Heart left ventricle (tissue), 16 donors: ENCODE results near the gene NME7. TPM values are rescaled to one million over a fixed set of nuclear protein-coding genes. Genes with fewer than 3 reads are reported as not detected.
A peak's percentile ranks its signal among the peaks of the same experiment; 100 is the strongest.

Source experiments
- ATAC-seq, 4 donors: fragments of 200-7000 bp; cut with Tn5 transposase; one replicate each; pipeline ENCODE4 v1.9.1; 2020 to 2022; ENCODE audit warnings: moderate library complexity in 4 of 4, mild to moderate bottlenecking in 3 of 4, moderate number of reproducible peaks in 1 of 4
- DNase-seq, 5 donors: peaks; one replicate each; pipeline ENCODE4 v3.0.0-alpha.2; 2020
- H3K27ac ChIP-seq, 12 donors: fragments of 200-600 bp; sonication (generic) in 4 of 12; one replicate each; pipeline versions ENCODE4 v1.5.0 to v1.8.0; 2016 to 2022; ENCODE audit warnings: mild to moderate bottlenecking in 2 of 12
- H3K27me3 ChIP-seq, 9 donors: fragments of 200-600 bp; sonication (generic) in 2 of 9; one replicate each; pipeline versions ENCODE4 v1.5.1 to v1.8.0; 2016 to 2022; ENCODE audit warnings: mild to moderate bottlenecking in 3 of 9
- H3K36me3 ChIP-seq, 9 donors: fragments of 200-600 bp; sonication (generic) in 2 of 9; one replicate each; pipeline versions ENCODE4 v1.5.0 to v1.8.0; 2018 to 2022; ENCODE audit warnings: mild to moderate bottlenecking in 2 of 9
- H3K4me1 ChIP-seq, 12 donors: fragments of 200-600 bp; sonication (generic) in 4 of 12; one replicate each; pipeline versions ENCODE4 v1.5.0 to v1.8.0; 2016 to 2022; ENCODE audit warnings: mild to moderate bottlenecking in 3 of 12
- H3K4me3 ChIP-seq, 12 donors: fragments of 200-600 bp; sonication (generic) in 4 of 12; one replicate each; pipeline versions ENCODE4 v1.5.0 to v1.8.0; 2017 to 2022; ENCODE audit warnings: mild to moderate bottlenecking in 9 of 12, moderate library complexity in 4 of 12
- H3K9me3 ChIP-seq, 12 donors: fragments of 200-600 bp; sonication (generic) in 4 of 12; one replicate each; pipeline versions ENCODE4 v1.5.0 to v1.8.0; 2016 to 2022; ENCODE audit warnings: mild to moderate bottlenecking in 1 of 12
- POLR2A ChIP-seq, 2 donors: fragments of 450-650 bp; IDR thresholded peaks; one replicate each; pipeline ENCODE4 v1.6.1; 2017; ENCODE audit warnings: antibody characterized with exemption in 2 of 2, mild to moderate bottlenecking in 2 of 2, moderate library complexity in 2 of 2
- WGBS, 4 donors: extraction: QIAGEN DNeasy Blood & Tissue Kit in 2 of 4; methylation state at CpG; one replicate each; pipeline versions ENCODE4 v1.1.5 to v1.1.7; 2013 to 2018; 5-methylcytosine and 5-hydroxymethylcytosine counted together
- intact Hi-C, 10 donors: fragments of 100-400 bp; cut with DNase I; formaldehyde crosslinking; loops; one replicate each; pipeline versions ENCODE4 v1.11.1 to v1.14.2; 2022
- polyA plus RNA-seq, 2 donors: library from polyadenylated mRNA; stranded (reverse); fragments of 200-250 nt; gene quantifications; one replicate each; pipeline ENCODE4 v1.2.3, GENCODE V29; 2013
- total RNA-seq, 9 donors: library from RNA; depleted of rRNA in 2 of 9; stranded (reverse); fragments of >200 nt in 2 of 9; fragmentation: NEBNext Ultra II Directional in 3 of 9; extraction: Animal tissue kit (Norgen Biotek cat#: 25700) in 3 of 9; gene quantifications; one replicate each; pipeline versions ENCODE4 v1.1.0 to v1.2.4, GENCODE V29; 2016 to 2023
- TF ChIP-seq, protein P1 (sequence below), 12 donors: fragments of 200-600 bp; sonication (generic) in 4 of 12; IDR thresholded peaks; one replicate each; pipeline versions ENCODE4 v1.5.0 to v1.8.0; 2018 to 2022; ENCODE audit warnings: antibody characterized with exemption in 12 of 12, mild to moderate bottlenecking in 5 of 12
- donor health status: ischemic (EF 13 %, LVEDD 7.1; RV severe dilation, severe dysfunction).
- donor health status: healthy with polysubstance abuse.
- donor health status: DM: no; HTN: yes; CAD: no.
- donor health status: DM: no; HTN: no; CAD: no.
- donor health status: ischemic (EF 25% LVEDD 6.9; RV normal size, moderate dysfunction).
- donor health status: ischemic (EF 25% LVEDD 5.7; RV mildly dilated, moderate dysfunction).
- donor health status: healthy.
- donor health status: DM: yes; HTN: yes; CAD: no.
- donor health status: ischemic (EF 35%, LVEDD 5.7; RV mildly dilated, moderate dysfunction).
- donor health status: nonischemic (EF 11% LVEDD 7.7; RV severe dilation, severe dysfunction).
- donor health status: DM: yes; HTN: yes; CAD: no.
- donor health status: PGD.
- donor health status: ischemic (EF 29% LVEDD 5.4; RV normal size, mild dysfunction).
- donor health status: nonischemic (EF 23%, LVEDD 6.1; RV moderate dilation, normal function).

Gene NME7
- total and polyA plus RNA-seq, 11 donors, result 3.1 to 25.2 (median 8.4) TPM

GRCh38 chr1:169155675-169156074 is 211.9 kb downstream of the NME7 start:
- H3K4me3 ChIP-seq, result no peak overlapping the region
- peaks cover 0 to 2% (median 0%) of the 10 kb centered on the region in 12 donors for H3K4me1 ChIP-seq
- TF ChIP-seq POLR2A (IDR thresholded peaks at IDR 0.05), result no peak
- TF ChIP-seq, protein P1, sequence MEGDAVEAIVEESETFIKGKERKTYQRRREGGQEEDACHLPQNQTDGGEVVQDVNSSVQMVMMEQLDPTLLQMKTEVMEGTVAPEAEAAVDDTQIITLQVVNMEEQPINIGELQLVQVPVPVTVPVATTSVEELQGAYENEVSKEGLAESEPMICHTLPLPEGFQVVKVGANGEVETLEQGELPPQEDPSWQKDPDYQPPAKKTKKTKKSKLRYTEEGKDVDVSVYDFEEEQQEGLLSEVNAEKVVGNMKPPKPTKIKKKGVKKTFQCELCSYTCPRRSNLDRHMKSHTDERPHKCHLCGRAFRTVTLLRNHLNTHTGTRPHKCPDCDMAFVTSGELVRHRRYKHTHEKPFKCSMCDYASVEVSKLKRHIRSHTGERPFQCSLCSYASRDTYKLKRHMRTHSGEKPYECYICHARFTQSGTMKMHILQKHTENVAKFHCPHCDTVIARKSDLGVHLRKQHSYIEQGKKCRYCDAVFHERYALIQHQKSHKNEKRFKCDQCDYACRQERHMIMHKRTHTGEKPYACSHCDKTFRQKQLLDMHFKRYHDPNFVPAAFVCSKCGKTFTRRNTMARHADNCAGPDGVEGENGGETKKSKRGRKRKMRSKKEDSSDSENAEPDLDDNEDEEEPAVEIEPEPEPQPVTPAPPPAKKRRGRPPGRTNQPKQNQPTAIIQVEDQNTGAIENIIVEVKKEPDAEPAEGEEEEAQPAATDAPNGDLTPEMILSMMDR (IDR thresholded peaks at IDR 0.05), result no peak
- no peaks in the 10 kb centered on the region for H3K27me3 ChIP-seq
- ATAC-seq, result peak in 3 of 4 donors; percentile 32 to 80 (median 57)
- no peak for DNase-seq
- no peaks in the 10 kb centered on the region for H3K36me3 ChIP-seq
- intact Hi-C loops, result no loop called here
- no peaks in the 10 kb centered on the region for H3K9me3 ChIP-seq
- no peak overlapping the region for H3K27ac ChIP-seq
- WGBS, 4 donors, result 0 to 64% (median 54%) methylated on average over 1 of the region's 1 CpG

- Histone ChIP-seq H3K4me3 (no peak overlapping the region), H3K27me3 (no peaks in the 10 kb centered on the region), H3K9me3 (no peaks in the 10 kb centered on the region), H3K27ac (no peak overlapping the region), H3K4me1 (no peaks in the 10 kb centered on the region), H3K36me3 (no peaks in the 10 kb centered on the region)
- 89 to 96% (median 91%) methylated on average over 5 of the region's 5 CpGs for WGBS, 4 donors
- intact Hi-C loops, result no loop called here
- DNase-seq (no peak), ATAC-seq (no peak)
- TF ChIP-seq, protein P1 (IDR thresholded peaks at IDR 0.05), result no peak
- no peak for TF ChIP-seq POLR2A (IDR thresholded peaks at IDR 0.05)
Observed at GRCh38 chr1:169151338-169151837, 216.2 kb downstream of the NME7 start.

- H3K9me3 ChIP-seq, result no peaks in the 10 kb centered on the region
- ATAC-seq (peak in 1 of 4 donors; percentile 9), DNase-seq (no peak)
- H3K36me3 ChIP-seq, result no peaks in the 10 kb centered on the region
- intact Hi-C loops, result no loop called here
- no peak for TF ChIP-seq POLR2A (IDR thresholded peaks at IDR 0.05)
- TF ChIP-seq, protein P1 (IDR thresholded peaks at IDR 0.05), result no peak
- H3K4me3 ChIP-seq, result no peak overlapping the region
- no peaks in the 10 kb centered on the region for H3K4me1 ChIP-seq
- 48 to 98% (median 82%) methylated on average over 4 of the region's 4 CpGs for WGBS, 4 donors
- no peak overlapping the region for H3K27ac ChIP-seq
- no peaks in the 10 kb centered on the region for H3K27me3 ChIP-seq
Observed at GRCh38 chr1:169150641-169151337, 216.8 kb downstream of the NME7 start.

DNA sequence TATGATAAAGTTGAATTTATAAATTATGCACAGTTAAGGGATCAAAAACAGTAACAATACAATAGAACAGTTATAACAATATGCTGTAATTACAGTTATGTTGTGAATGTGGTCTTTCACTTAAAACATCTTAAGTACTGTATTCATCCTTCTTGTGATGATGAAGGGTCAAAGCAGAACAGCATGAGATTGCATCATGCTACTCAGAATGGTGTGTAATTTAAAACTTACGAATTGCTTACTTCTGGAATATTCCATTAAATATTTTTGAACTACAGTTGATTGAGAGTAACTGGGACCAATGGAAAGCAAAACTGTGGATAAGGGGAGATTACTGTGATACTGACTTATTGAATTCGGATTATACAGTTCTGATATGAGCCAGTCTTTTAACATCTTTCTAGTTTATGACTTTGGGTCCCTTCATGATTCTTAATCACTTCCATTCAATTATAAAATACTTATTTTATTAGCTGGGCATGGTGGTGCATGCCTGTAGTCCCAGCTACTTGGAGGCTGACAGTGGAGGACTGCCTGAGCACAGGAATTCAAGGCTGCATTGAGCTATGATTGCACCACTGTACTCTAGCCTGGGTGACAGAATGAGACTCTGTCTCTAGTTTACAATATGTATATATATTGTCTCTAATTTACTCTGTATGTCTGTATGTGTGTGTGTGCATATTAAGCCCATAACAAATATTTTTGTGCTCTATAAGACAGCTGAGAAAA is 217.9 kb downstream of the NME7 start:
- DNase-seq, result no peak
- Histone ChIP-seq H3K27me3 (no peaks in the 10 kb centered on the region), H3K4me3 (no peak overlapping the region), H3K27ac (no peak overlapping the region), H3K36me3 (no peaks in the 10 kb centered on the region), H3K4me1 (no peaks in the 10 kb centered on the region), H3K9me3 (no peaks in the 10 kb centered on the region)
- no peak for ATAC-seq
- TF ChIP-seq, protein P1 (IDR thresholded peaks at IDR 0.05), result no peak
- TF ChIP-seq POLR2A (IDR thresholded peaks at IDR 0.05), result no peak
- intact Hi-C loops, result no loop called here
- WGBS, 4 donors, result 94 to 98% (median 96%) methylated on average over 2 of the region's 2 CpGs
